IMR-90 (cell line): ENCODE results near the gene TTLL7. TPM values are rescaled to one million over a fixed set of nuclear protein-coding genes. Genes with fewer than 3 reads are reported as not detected.
A peak's percentile ranks its signal among the peaks of the same experiment; 100 is the strongest.

ENCODE experiments used
- ATAC-seq: fragments of 200-7000 bp; cut with Tn5 transposase; 2 replicates; pipeline ENCODE4 v1.9.1; 2020; ENCODE audit warnings: low read depth, mild to moderate bottlenecking, moderate library complexity
- Bru-seq: library from RNA; stranded (reverse); fragments of 400-500 nt; gene quantifications from one replicate; lab custom pipeline; 2021; lab: Mats Ljungman, UMichigan
- BruChase-seq, 2 experiments: library from RNA; stranded (reverse); fragments of 400-500 nt; gene quantifications; one replicate each; lab custom pipeline; 2021; lab: Mats Ljungman, UMichigan
- BruUV-seq: library from RNA; stranded (reverse); fragments of 400-500 nt; replicated peaks from 2 replicates; lab custom pipeline; 2021; lab: Mats Ljungman, UMichigan
- CTCF ChIA-PET: fragments of 300-600 bp; formaldehyde crosslinking; extraction: SDS; loops from one replicate; lab custom pipeline; 2021; ENCODE audit warnings: antibody characterized with exemption; lab: Yijun Ruan, JAX
- POLR2A ChIA-PET: fragments of 300-600 bp; sonication (Branson Sonifier 250); formaldehyde crosslinking; loops from one replicate; lab custom pipeline; 2022; ENCODE audit warnings: antibody characterized with exemption; ENCODE audit not compliant: unreplicated experiment; lab: Charles Lee
- DNase-seq: peaks from one replicate; pipeline ENCODE4 v3.0.0; 2013
- H2AFZ ChIP-seq: replicated peaks from 2 replicates; pipeline ENCODE3; 2013; ENCODE audit warnings: low read length, mild to moderate bottlenecking; ENCODE audit not compliant: poor library complexity
- H2AK5ac ChIP-seq: 2 replicates; pipeline ENCODE4 v1.6.1; 2013; ENCODE audit warnings: low read depth, low read length, inconsistent platforms
- H2AK9ac ChIP-seq: replicated peaks from 2 replicates; pipeline ENCODE3; 2013; ENCODE audit warnings: mild to moderate bottlenecking, low read depth, low read length, moderate library complexity; ENCODE audit not compliant: poor library complexity
- H2BK120ac ChIP-seq: 2 replicates; pipeline ENCODE4 v1.6.1; 2013; ENCODE audit warnings: low read depth, low read length, inconsistent platforms
- H2BK15ac ChIP-seq: 3 replicates; pipeline ENCODE4 v1.6.1; 2013; ENCODE audit warnings: low read depth, low read length, inconsistent platforms
- H2BK20ac ChIP-seq: 2 replicates; pipeline ENCODE4 v1.6.1; 2013; ENCODE audit warnings: low read depth, mild to moderate bottlenecking, inconsistent platforms, low read length, moderate library complexity
- H2BK5ac ChIP-seq: 2 replicates; pipeline ENCODE4 v1.6.1; 2013; ENCODE audit warnings: mild to moderate bottlenecking, low read depth, low read length, inconsistent platforms; ENCODE audit not compliant: poor library complexity, severe bottlenecking
- H3K14ac ChIP-seq: replicated peaks from 2 replicates; pipeline ENCODE4 v1.6.1; 2013; ENCODE audit warnings: low read depth, low read length, inconsistent platforms
- H3K18ac ChIP-seq: 2 replicates; pipeline ENCODE4 v1.6.1; 2013; ENCODE audit warnings: low read depth, low read length, control low read depth
- H3K23ac ChIP-seq: 2 replicates; pipeline ENCODE4 v1.6.1; 2013; ENCODE audit warnings: low read depth, low read length, inconsistent platforms
- H3K27ac ChIP-seq: 2 replicates; pipeline ENCODE4 v1.5.1; 2013; ENCODE audit warnings: mild to moderate bottlenecking, control low read depth, low read length; ENCODE audit not compliant: insufficient read depth
- H3K27me3 ChIP-seq: 2 replicates; pipeline ENCODE4 v1.6.1; 2013; ENCODE audit warnings: low read length; ENCODE audit not compliant: control insufficient read depth, insufficient read depth
- H3K36me3 ChIP-seq: 2 replicates; pipeline ENCODE4 v1.6.1; 2013; ENCODE audit warnings: low read length, mixed read lengths; ENCODE audit not compliant: control insufficient read depth, insufficient read depth
- H3K4ac ChIP-seq: 2 replicates; pipeline ENCODE4 v1.6.1; 2013; ENCODE audit warnings: low read depth, low read length, inconsistent platforms
- H3K4me1 ChIP-seq: 2 replicates; pipeline ENCODE4 v1.6.1; 2013; ENCODE audit warnings: low read length, mixed read lengths; ENCODE audit not compliant: control insufficient read depth, insufficient read depth
- H3K4me2 ChIP-seq: 2 replicates; pipeline ENCODE4 v1.6.1; 2013; ENCODE audit warnings: low read depth, mild to moderate bottlenecking, control low read depth, low read length, moderate library complexity
- H3K4me3 ChIP-seq: 2 replicates; pipeline ENCODE4 v1.5.1; 2013; ENCODE audit warnings: low read depth, mild to moderate bottlenecking, control low read depth, low read length, moderate library complexity; ENCODE audit not compliant: insufficient read depth
- H3K56ac ChIP-seq: 2 replicates; pipeline ENCODE4 v1.6.1; 2013; ENCODE audit warnings: low read length, inconsistent platforms; ENCODE audit not compliant: insufficient read depth; ENCODE audit errors: extremely low read depth
- H3K79me1 ChIP-seq, 2 experiments: 2 replicates each; pipeline ENCODE4 v1.6.1; 2013; ENCODE audit warnings: low read length in 2 of 2, inconsistent platforms in 1 of 2, low read depth in 1 of 2
- H3K9ac ChIP-seq: 2 replicates; pipeline ENCODE4 v1.6.1; 2013; ENCODE audit warnings: low read depth, low read length, control low read depth
- H3K9me1 ChIP-seq: 2 replicates; pipeline ENCODE4 v1.6.1; 2013; ENCODE audit warnings: low read length, inconsistent platforms; ENCODE audit not compliant: insufficient read depth
- H3K9me3 ChIP-seq: 2 replicates; pipeline ENCODE4 v1.6.1; 2013; ENCODE audit warnings: low read length; ENCODE audit not compliant: control insufficient read depth, insufficient read depth
- H4K20me1 ChIP-seq: 2 replicates; pipeline ENCODE4 v1.6.1; 2013; ENCODE audit warnings: low read length, inconsistent platforms; ENCODE audit not compliant: insufficient read depth
- H4K5ac ChIP-seq: 2 replicates; pipeline ENCODE4 v1.6.1; 2013; ENCODE audit warnings: mild to moderate bottlenecking, low read depth, low read length, control low read depth
- H4K8ac ChIP-seq, 2 experiments: 2 replicates each; pipeline ENCODE4 v1.6.1; 2013; ENCODE audit warnings: low read depth in 2 of 2, low read length in 2 of 2, control low read depth in 1 of 2, inconsistent platforms in 1 of 2
- H4K91ac ChIP-seq: 2 replicates; pipeline ENCODE4 v1.6.1; 2013; ENCODE audit warnings: low read depth, low read length, inconsistent platforms; ENCODE audit not compliant: insufficient read depth
- BHLHE40 ChIP-seq: fragments of 150-350 bp; IDR thresholded peaks from 2 replicates; pipeline ENCODE4 v1.6.1; 2016; ENCODE audit warnings: mild to moderate bottlenecking, low read depth, low read length
- ELK1 ChIP-seq: fragments of 150-350 bp; IDR thresholded peaks from 2 replicates; pipeline ENCODE4 v1.6.1; 2016; ENCODE audit warnings: low read depth, mild to moderate bottlenecking, low read length, moderate library complexity, borderline replicate concordance
- WGBS, 2 experiments: methylation state at CpG; one replicate each; pipeline versions ENCODE4 v1.1.5 to v1.1.7; 2013; ENCODE audit warnings: missing lambda C conversion rate in 2 of 2; ENCODE audit not compliant: insufficient read length in 1 of 2; ENCODE audit errors: extremely low coverage in 2 of 2; 5-methylcytosine and 5-hydroxymethylcytosine counted together
- dilution Hi-C: fragments of 300-500 bp; cut with HindIII; formaldehyde crosslinking; loops from one replicate; pipeline ENCODE4 v1.14.3; 2018; ENCODE audit warnings: low sequenced_read_pairs; ENCODE audit not compliant: unreplicated experiment
- in situ Hi-C: fragments of 300-500 bp; cut with MboI; formaldehyde crosslinking; loops from 3 replicates; pipeline ENCODE4 v1.14.3; 2019; ENCODE audit warnings: low sequenced_read_pairs, inconsistent platforms, mixed read lengths
- intact Hi-C: fragments of 100-400 bp; cut with micrococcal nuclease; formaldehyde crosslinking; loops from 2 replicates; pipeline ENCODE4 v1.10.0; 2022
- long read RNA-seq: library from polyadenylated mRNA; unstranded; transcript quantifications from one replicate; pipeline ENCODE4 v2.0.0, GENCODE V29; 2021; ENCODE audit not compliant: unreplicated experiment
- polyA plus RNA-seq, 3 experiments: library from polyadenylated mRNA; depleted of rRNA; stranded (reverse); fragments of >200 nt; gene quantifications; 2 replicates each; pipeline ENCODE4 v1.2.3, GENCODE V29; 2012; ENCODE audit warnings: low replicate concordance in 1 of 3
- total RNA-seq: library from RNA; depleted of rRNA; stranded (reverse); fragments of >200 nt; gene quantifications from 2 replicates; pipeline ENCODE4 v1.2.3, GENCODE V29; 2012; rRNA removed

The TTLL7 gene
- 8.1 and 13.3 TPM in 2 replicates for total RNA-seq
- 4.2 and 5.7 TPM in 2 replicates for polyA plus RNA-seq (2012; rRNA removed)
- polyA plus RNA-seq (2012; cell fraction: cytosol; rRNA removed) = 1.4 and 1.5 TPM in 2 replicates
- 3.4 and 23.3 TPM in 2 replicates for polyA plus RNA-seq (2012; cell fraction: nucleus; rRNA removed; ENCODE audit: low replicate concordance)
- Bru-seq, nascent RNA = percentile 60 among the genes with signal in this experiment
- BruChase-seq, experiment 1, labeled RNA remaining after a 6-hour chase = percentile 49 among the genes with signal in this experiment
- BruChase-seq, experiment 2, labeled RNA remaining after a 2-hour chase = percentile 57 among the genes with signal in this experiment
- long read RNA-seq, full-length matches to known transcripts = 4 of 16 reads
- long read RNA-seq, partial matches to known transcripts = 7 of 16 reads
- long read RNA-seq, other reads (novel, unspliced or antisense) = 5 of 16 reads

- Histone ChIP-seq H2AFZ (peak within 1 kb of the TSS; percentile 99), H3K4me3 (peak within 1 kb of the TSS; percentile 76), H2BK5ac (peak within 1 kb of the TSS; percentile 88), H3K9me1 (peaks cover 2% of the 10 kb centered on the region; the same call in 1 of the 2 replicates), H3K9ac (peak within 1 kb of the TSS; percentile 97), H2BK15ac (peak within 1 kb of the TSS; percentile 98), H3K4me1 (no peaks in the 10 kb centered on the region; the same call in 1 of the 2 replicates), H2BK120ac (peak within 1 kb of the TSS; percentile 100), H3K27me3 (no peaks in the 10 kb centered on the region), H3K27ac (peak within 1 kb of the TSS; percentile 89), H3K18ac (peak within 1 kb of the TSS; percentile 72; the same call in 1 of the 2 replicates), H3K36me3 (no peaks in the 10 kb centered on the region), H3K9me3 (no peaks in the 10 kb centered on the region), H3K4ac (peak within 1 kb of the TSS; percentile 98), H3K79me1 (peaks cover 5 to 22% of the 10 kb centered on the region in 2 experiments; a peak in 2 of 4 replicates), H4K91ac (peak within 1 kb of the TSS; percentile 95), H4K8ac (peak within 1 kb of the TSS; percentile 84 to 97), H3K4me2 (peak within 1 kb of the TSS; percentile 93), H3K14ac (peak within 1 kb of the TSS; percentile 99), H3K56ac (peak within 1 kb of the TSS; percentile 96), H2AK5ac (peak within 1 kb of the TSS; percentile 61), H3K23ac (peak within 1 kb of the TSS; percentile 99), H2BK20ac (peak within 1 kb of the TSS; percentile 99), H2AK9ac (peak within 1 kb of the TSS; percentile 85), H4K20me1 (no peaks in the 10 kb centered on the region; the same call in 1 of the 2 replicates), H4K5ac (peak within 1 kb of the TSS; percentile 84)
- WGBS, 2 experiments = 0% methylated on average over 21 of the region's 73 CpGs; no CpG with 5 or more reads in 1 of the 2 experiments
- dilution Hi-C loops (no loop called here), in situ Hi-C loops (no loop called here), intact Hi-C loops (loop anchor here (2.0 kb wide), 2 partner anchors 80 to 124 kb away; no protein-coding TSS in a partner anchor)
- DNase-seq (peak; percentile 53), ATAC-seq (peak; percentile 92)
- no TSS peak for BruUV-seq
- ChIA-PET CTCF (no interaction called here), POLR2A (interaction anchor here (0.5 kb wide), 2 partner anchors 24 to 434 kb away, joined by 3 to 4 read pairs; no protein-coding TSS in a partner anchor)
- TF ChIP-seq BHLHE40 (peak; percentile 93), ELK1 (no peak)
Measured at GRCh38 chr1:83998498-83999315, at the start of gene TTLL7. TSS of gene TTLL7 (minus strand) at chr1:83999132. CDS start at chr1:83952211, 46,921 bp downstream.
